ENCODE data around the gene C19orf18. TPM values are rescaled to one million over a fixed set of nuclear protein-coding genes. Genes with fewer than 3 reads are reported as not detected.

Gene C19orf18
- total RNA-seq, 2 donors from 2014 or later = 0.40 to 0.51 TPM

DNA sequence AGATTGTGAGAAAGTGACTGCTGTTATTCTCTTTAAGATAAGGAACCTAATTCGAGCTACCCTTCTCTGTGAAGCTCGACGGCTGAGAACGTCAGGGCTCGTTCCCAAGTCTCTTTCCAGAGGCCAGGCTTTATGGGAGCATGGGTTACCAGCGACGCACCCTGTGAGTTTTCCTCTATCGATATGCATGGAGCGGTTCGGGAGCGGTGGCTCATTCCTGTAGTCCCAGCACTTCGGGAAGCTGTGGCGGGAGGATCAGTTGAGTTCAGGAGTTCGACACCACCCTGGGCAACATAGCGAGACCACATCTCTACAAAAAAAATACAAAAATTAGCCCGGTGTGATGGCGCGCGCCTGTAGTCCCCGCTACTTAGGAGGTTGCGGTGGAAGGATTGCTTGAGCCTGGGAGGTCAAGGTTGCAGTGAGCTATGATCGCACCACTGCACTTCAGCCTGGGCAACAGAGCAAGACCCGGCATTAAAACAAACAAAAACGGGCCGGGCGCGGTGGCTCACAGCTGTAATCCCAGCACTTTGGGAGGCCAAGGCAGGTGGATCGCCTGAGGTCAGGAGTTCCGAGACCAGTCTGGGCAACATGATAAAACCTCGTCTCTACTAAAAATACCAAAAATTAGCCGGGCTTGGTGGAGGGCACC is 29.0 kb upstream of the C19orf18 start:
- H3K9me3 ChIP-seq (ENCODE audit: control insufficient read depth, low read length) = peaks cover 89% of the 10 kb centered on the region
- TF ChIP-seq, protein P1, sequence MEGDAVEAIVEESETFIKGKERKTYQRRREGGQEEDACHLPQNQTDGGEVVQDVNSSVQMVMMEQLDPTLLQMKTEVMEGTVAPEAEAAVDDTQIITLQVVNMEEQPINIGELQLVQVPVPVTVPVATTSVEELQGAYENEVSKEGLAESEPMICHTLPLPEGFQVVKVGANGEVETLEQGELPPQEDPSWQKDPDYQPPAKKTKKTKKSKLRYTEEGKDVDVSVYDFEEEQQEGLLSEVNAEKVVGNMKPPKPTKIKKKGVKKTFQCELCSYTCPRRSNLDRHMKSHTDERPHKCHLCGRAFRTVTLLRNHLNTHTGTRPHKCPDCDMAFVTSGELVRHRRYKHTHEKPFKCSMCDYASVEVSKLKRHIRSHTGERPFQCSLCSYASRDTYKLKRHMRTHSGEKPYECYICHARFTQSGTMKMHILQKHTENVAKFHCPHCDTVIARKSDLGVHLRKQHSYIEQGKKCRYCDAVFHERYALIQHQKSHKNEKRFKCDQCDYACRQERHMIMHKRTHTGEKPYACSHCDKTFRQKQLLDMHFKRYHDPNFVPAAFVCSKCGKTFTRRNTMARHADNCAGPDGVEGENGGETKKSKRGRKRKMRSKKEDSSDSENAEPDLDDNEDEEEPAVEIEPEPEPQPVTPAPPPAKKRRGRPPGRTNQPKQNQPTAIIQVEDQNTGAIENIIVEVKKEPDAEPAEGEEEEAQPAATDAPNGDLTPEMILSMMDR (conservative IDR thresholded peaks at IDR 0.05) = no peak
- Mint-ChIP-seq H3K4me1 (peaks cover 7% of the 10 kb centered on the region), H3K27ac (peak overlapping the region; percentile 92), H3K9me3 (peaks cover 54% of the 10 kb centered on the region), H3K36me3 (ENCODE audit: low read depth) (peaks cover 83% of the 10 kb centered on the region), H3K4me3 (peak overlapping the region; percentile 90), H3K27me3 (ENCODE audit: insufficient read depth) (no peaks in the 10 kb centered on the region)
- peak overlapping the region; percentile 99 for H3K4me3 ChIP-seq (ENCODE audit: low read length)
- peak overlapping the region; percentile 93 for H3K9ac ChIP-seq (ENCODE audit: extremely low read depth, low read length, poor library complexity, severe bottlenecking)
- no peak overlapping the region for H3K27ac ChIP-seq (ENCODE audit: low read depth, low read length)
- WGBS, 2 experiments (ENCODE audit: insufficient coverage in 1 of 2, insufficient read length in 1 of 2) = 81 to 83% methylated on average over 25 to 31 of the region's 31 CpGs
- H3K36me3 ChIP-seq (ENCODE audit: control insufficient read depth, insufficient read depth, low read length) = peaks cover 73% of the 10 kb centered on the region
- no peak for DNase-seq
- H3K27me3 ChIP-seq (ENCODE audit: control insufficient read depth, insufficient read depth, low read length, poor library complexity, severe bottlenecking) = no peaks in the 10 kb centered on the region
- no peaks in the 10 kb centered on the region for H3K4me1 ChIP-seq (ENCODE audit: control insufficient read depth, insufficient read depth, low read length)

DNA sequence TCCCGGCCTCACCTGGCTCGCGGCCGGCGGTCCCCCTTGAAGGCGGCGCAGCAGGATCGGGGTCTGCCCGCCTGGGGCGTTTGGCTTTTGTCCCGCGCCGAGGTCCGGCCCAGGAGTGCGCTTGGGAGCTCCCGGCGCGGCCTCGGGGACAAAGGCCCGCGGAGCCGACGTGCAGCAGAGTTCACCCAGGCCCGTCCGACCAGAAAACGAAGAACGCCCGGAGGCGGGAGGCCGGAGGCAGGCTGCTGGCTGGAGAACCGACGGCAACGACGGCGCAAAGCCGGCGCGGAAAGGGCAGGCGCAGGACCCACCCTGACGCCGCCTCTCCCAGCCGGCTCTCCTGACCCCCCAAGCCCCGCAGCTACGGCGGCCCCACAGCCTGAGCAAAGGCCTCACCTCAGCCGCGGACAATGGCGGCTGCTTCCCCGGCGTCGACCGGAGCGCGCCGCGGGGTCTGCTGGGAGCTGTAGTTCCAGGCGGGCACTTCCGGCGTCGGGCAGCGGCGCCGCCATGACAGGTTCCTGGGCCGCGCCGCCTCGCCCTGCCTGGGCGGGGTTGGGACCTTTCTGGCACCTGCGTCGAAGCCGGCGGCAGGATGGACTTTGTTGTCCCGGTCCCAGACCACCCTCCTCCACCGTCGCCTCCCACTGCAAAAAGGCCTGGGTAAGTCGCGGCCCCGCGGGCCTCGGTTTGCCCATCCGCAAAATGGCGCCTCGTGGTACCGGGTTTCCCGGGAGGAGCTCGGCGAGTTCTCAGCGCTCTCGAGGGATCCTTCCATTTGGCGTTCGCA is 28.2 kb upstream of the C19orf18 start, which contains the start of gene ZNF606:
ZNF606 (minus strand) TSS at position 437 of the 790 bp plus-strand sequence. CDS start 1,501 bp downstream, outside the sequence.
- peaks cover 85% of the 10 kb centered on the region for H3K36me3 Mint-ChIP-seq (ENCODE audit: low read depth)
- Histone ChIP-seq H3K4me3 (ENCODE audit: low read length) (peak within 1 kb of the TSS; percentile 99), H3K27me3 (ENCODE audit: control insufficient read depth, insufficient read depth, low read length, poor library complexity, severe bottlenecking) (no peaks in the 10 kb centered on the region), H3K9ac (ENCODE audit: extremely low read depth, low read length, poor library complexity, severe bottlenecking) (peak within 1 kb of the TSS; percentile 93), H3K27ac (ENCODE audit: low read depth, low read length) (peak within 1 kb of the TSS; percentile 90), H3K4me1 (ENCODE audit: control insufficient read depth, insufficient read depth, low read length) (no peaks in the 10 kb centered on the region), H3K9me3 (ENCODE audit: control insufficient read depth, low read length) (peaks cover 90% of the 10 kb centered on the region), H3K36me3 (ENCODE audit: control insufficient read depth, insufficient read depth, low read length) (peaks cover 80% of the 10 kb centered on the region)
- DNase-seq = peak; percentile 95
- peak within 1 kb of the TSS; percentile 92 for H3K27ac Mint-ChIP-seq
- peaks cover 48% of the 10 kb centered on the region for H3K9me3 Mint-ChIP-seq
- peak within 1 kb of the TSS; percentile 90 for H3K4me3 Mint-ChIP-seq
- 1 to 4% methylated on average over 31 to 91 of the region's 91 CpGs for WGBS, 2 experiments (ENCODE audit: insufficient coverage in 1 of 2, insufficient read length in 1 of 2)
- no peaks in the 10 kb centered on the region for H3K27me3 Mint-ChIP-seq (ENCODE audit: insufficient read depth)
- peaks cover 7% of the 10 kb centered on the region for H3K4me1 Mint-ChIP-seq
- TF ChIP-seq, protein P1 (conservative IDR thresholded peaks at IDR 0.05) = no peak

DNA sequence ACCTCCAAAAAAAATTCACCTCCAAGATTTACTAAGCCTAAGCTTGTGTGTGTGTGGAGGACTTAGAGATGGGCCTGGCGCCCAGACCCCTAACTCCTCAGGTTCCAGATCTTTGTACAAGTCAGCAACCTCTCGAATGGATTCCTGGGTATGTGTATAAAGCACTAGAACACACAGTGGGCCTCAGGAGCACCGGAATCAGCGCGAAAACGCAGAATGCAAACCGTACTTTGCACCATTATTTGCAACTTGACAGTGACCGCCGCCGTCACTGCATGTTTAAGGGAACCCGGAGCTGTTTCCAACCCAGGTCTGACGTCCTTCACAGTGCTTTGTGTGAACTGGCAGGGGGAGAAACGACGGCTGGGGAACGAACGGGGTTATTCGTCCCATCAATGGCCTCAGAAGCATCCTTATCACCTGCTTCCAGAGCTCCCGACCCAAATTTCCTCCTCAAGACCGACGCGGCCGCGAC is 27.6 kb upstream of the C19orf18 start:
- H3K9me3 ChIP-seq (ENCODE audit: control insufficient read depth, low read length) = peaks cover 90% of the 10 kb centered on the region
- H3K36me3 Mint-ChIP-seq (ENCODE audit: low read depth) = peaks cover 85% of the 10 kb centered on the region
- peaks cover 7% of the 10 kb centered on the region for H3K4me1 Mint-ChIP-seq
- H3K9me3 Mint-ChIP-seq = peaks cover 41% of the 10 kb centered on the region
- peak overlapping the region; percentile 93 for H3K9ac ChIP-seq (ENCODE audit: extremely low read depth, low read length, poor library complexity, severe bottlenecking)
- 5 to 8% methylated on average over 15 to 23 of the region's 23 CpGs for WGBS, 2 experiments (ENCODE audit: insufficient coverage in 1 of 2, insufficient read length in 1 of 2)
- peak overlapping the region; percentile 90 for H3K4me3 Mint-ChIP-seq
- no peaks in the 10 kb centered on the region for H3K27me3 Mint-ChIP-seq (ENCODE audit: insufficient read depth)
- peak overlapping the region; percentile 90 for H3K27ac ChIP-seq (ENCODE audit: low read depth, low read length)
- H3K4me3 ChIP-seq (ENCODE audit: low read length) = peak overlapping the region; percentile 99
- DNase-seq = no peak
- peaks cover 80% of the 10 kb centered on the region for H3K36me3 ChIP-seq (ENCODE audit: control insufficient read depth, insufficient read depth, low read length)
- H3K27me3 ChIP-seq (ENCODE audit: control insufficient read depth, insufficient read depth, low read length, poor library complexity, severe bottlenecking) = no peaks in the 10 kb centered on the region
- TF ChIP-seq, protein P1 (conservative IDR thresholded peaks at IDR 0.05) = no peak
- H3K4me1 ChIP-seq (ENCODE audit: control insufficient read depth, insufficient read depth, low read length) = no peaks in the 10 kb centered on the region
- H3K27ac Mint-ChIP-seq = peak overlapping the region; percentile 92
